T-cell (primary cell): Measurements from ENCODE around the gene ADGRF5. TPM values are rescaled to one million over a fixed set of nuclear protein-coding genes. Genes with fewer than 3 reads are reported as not detected.
"Not testable (repeated sequence)": the region's sequence is repeated elsewhere in the genome, so short reads cannot be mapped to it uniquely, and the experiment has no call there.

Experiments used
- ATAC-seq, 4 experiments: fragments of 200-7000 bp in 3 of 4; fragments of 150-1000 bp in 1 of 4; cut with Tn5 transposase; replicated peaks in 1 of 4; 1 replicate in 3 of 4; 2 replicates in 1 of 4; pipeline ENCODE4 v1.10.0; 2021; ENCODE audit warnings: moderate library complexity in 3 of 4, mild to moderate bottlenecking in 2 of 4, moderate number of reproducible peaks in 1 of 4
- CTCF ChIA-PET, 2 donors: fragments of 300-600 bp; sonication (Branson Sonifier 250); formaldehyde crosslinking; loops; one replicate each; lab custom pipeline; 2022; ENCODE audit warnings: antibody characterized with exemption in 2 of 2; lab: Charles Lee
- POLR2A ChIA-PET, 2 donors: fragments of 300-600 bp; sonication (Branson Sonifier 250); formaldehyde crosslinking; loops; one replicate each; lab custom pipeline; 2022; ENCODE audit warnings: antibody characterized with exemption in 2 of 2; lab: Charles Lee
- DNase-seq, 35 experiments: peaks; one replicate each; pipeline versions ENCODE4 v3.0.0 to v3.0.0-alpha.2; 2013 to 2023
- H3K27ac ChIP-seq: one replicate; pipeline ENCODE4 v1.5.1; 2013; ENCODE audit warnings: low read length
- H3K27me3 ChIP-seq, 2 experiments: replicated peaks in 1 of 2; 1 replicate in 1 of 2; 2 replicates in 1 of 2; pipeline versions ENCODE4 v1.6.1 to v1.7.0; 2013; ENCODE audit warnings: low read length in 1 of 2, mixed read lengths in 1 of 2; ENCODE audit not compliant: control insufficient read depth in 2 of 2, insufficient read depth in 2 of 2; ENCODE audit errors: extremely low read depth in 1 of 2
- H3K36me3 ChIP-seq, 2 donors: 1 replicate in 1 of 2; 2 replicates in 1 of 2; pipeline versions ENCODE4 v1.6.1 to v1.7.0; 2013; ENCODE audit warnings: low read length in 1 of 2; ENCODE audit not compliant: control insufficient read depth in 2 of 2, insufficient read depth in 1 of 2; ENCODE audit errors: extremely low read depth in 1 of 2
- H3K4me1 ChIP-seq, 2 experiments: 1 replicate in 1 of 2; 2 replicates in 1 of 2; pipeline versions ENCODE4 v1.6.1 to v1.7.0; 2013; ENCODE audit warnings: low read length in 2 of 2, mixed read lengths in 1 of 2; ENCODE audit not compliant: insufficient read depth in 2 of 2, control insufficient read depth in 1 of 2; ENCODE audit errors: extremely low read depth in 1 of 2
- H3K4me3 ChIP-seq, 2 donors: 1 replicate in 1 of 2; 2 replicates in 1 of 2; pipeline versions ENCODE4 v1.5.1 to v1.7.0; 2013; ENCODE audit warnings: mild to moderate bottlenecking in 2 of 2, low read length in 1 of 2, moderate library complexity in 1 of 2; ENCODE audit not compliant: control insufficient read depth in 1 of 2; ENCODE audit errors: extremely low read depth in 1 of 2
- H3K9me3 ChIP-seq: 2 replicates; pipeline ENCODE4 v1.7.0; 2013
- H3K27ac Mint-ChIP-seq, 2 donors: one replicate each; pipeline ENCODE4 v1.8.0; 2020 to 2021; ENCODE audit warnings: mild to moderate bottlenecking in 2 of 2, mixed read lengths in 2 of 2
- H3K27me3 Mint-ChIP-seq, 2 donors: one replicate each; pipeline ENCODE4 v1.8.0; 2021 to 2022; ENCODE audit warnings: mixed read lengths in 2 of 2
- H3K36me3 Mint-ChIP-seq: one replicate; pipeline ENCODE4 v1.8.0; 2021; ENCODE audit warnings: mixed read lengths
- H3K4me1 Mint-ChIP-seq, 3 donors: one replicate each; pipeline ENCODE4 v1.8.0; 2020 to 2022; ENCODE audit warnings: mixed read lengths in 3 of 3, mild to moderate bottlenecking in 1 of 3
- H3K4me3 Mint-ChIP-seq, 3 donors: one replicate each; pipeline ENCODE4 v1.8.0; 2020 to 2022; ENCODE audit warnings: mild to moderate bottlenecking in 3 of 3, mixed read lengths in 3 of 3, moderate library complexity in 3 of 3
- H3K9me3 Mint-ChIP-seq, 3 donors: one replicate each; pipeline ENCODE4 v1.8.0; 2020 to 2022; ENCODE audit warnings: mixed read lengths in 3 of 3
- WGBS: methylation state at CpG from one replicate; pipeline ENCODE4 v1.1.5; 2013; ENCODE audit warnings: missing lambda C conversion rate; ENCODE audit not compliant: insufficient coverage; 5-methylcytosine and 5-hydroxymethylcytosine counted together
- total RNA-seq, 35 experiments: library from RNA in 6 of 35; stranded (reverse) in 6 of 35; fragments of 120-200 nt in 1 of 35; gene quantifications; one replicate each; pipeline versions ENCODE4 v1.2.1 to v1.2.4 and lab custom pipeline; 2013 to 2026

ADGRF5 gene
- total RNA-seq, 5 donors from 2014 or later (not counting 1 experiment from before 2014, with no cell fraction given): 0.07 to 0.32 (median 0.22) TPM; not detected in 2

GRCh38 chr6:46865221-46865620 is 56.5 kb downstream of the ADGRF5 start:
- H3K4me1 ChIP-seq: no peaks in the 10 kb centered on the region
- WGBS: 25% methylated on average over 1 of the region's 2 CpGs
- H3K27me3 ChIP-seq: no peaks in the 10 kb centered on the region
- no peak for ATAC-seq
- ChIA-PET CTCF (no interaction called here), POLR2A (no interaction called here)
- H3K9me3 ChIP-seq: no peaks in the 10 kb centered on the region
- H3K4me1 Mint-ChIP-seq: no peaks in the 10 kb centered on the region
- H3K27ac Mint-ChIP-seq: no peak overlapping the region
- no peak overlapping the region for H3K4me3 ChIP-seq
- no peak overlapping the region for H3K4me3 Mint-ChIP-seq
- H3K36me3 ChIP-seq: no peaks in the 10 kb centered on the region
- no peak overlapping the region for H3K27ac ChIP-seq
- no peaks in the 10 kb centered on the region for H3K36me3 Mint-ChIP-seq
- no peak for DNase-seq
- H3K27me3 Mint-ChIP-seq: peaks cover 0 to under 1% of the 10 kb centered on the region in 2 donors
- no peaks in the 10 kb centered on the region for H3K9me3 Mint-ChIP-seq

- ATAC-seq (no peak), DNase-seq (no peak)
- H3K4me3 ChIP-seq: no peak overlapping the region
- ChIA-PET POLR2A (no interaction called here), CTCF (no interaction called here)
- H3K36me3 ChIP-seq: no peaks in the 10 kb centered on the region
- 67% methylated on average over 1 of the region's 3 CpGs for WGBS
- Mint-ChIP-seq H3K4me1 (no peaks in the 10 kb centered on the region), H3K4me3 (no peak overlapping the region), H3K9me3 (no peaks in the 10 kb centered on the region), H3K27ac (no peak overlapping the region), H3K36me3 (no peaks in the 10 kb centered on the region), H3K27me3 (peaks cover 3 to 4% of the 10 kb centered on the region in 2 donors)
- no peaks in the 10 kb centered on the region for H3K9me3 ChIP-seq
- no peak overlapping the region for H3K27ac ChIP-seq
- no peaks in the 10 kb centered on the region for H3K4me1 ChIP-seq
- H3K27me3 ChIP-seq: no peaks in the 10 kb centered on the region
Observed at GRCh38 chr6:46863791-46864190, 57.9 kb downstream of the ADGRF5 start.

- no peaks in the 10 kb centered on the region for H3K27me3 ChIP-seq
- Mint-ChIP-seq H3K27ac (no peak overlapping the region), H3K4me1 (no peaks in the 10 kb centered on the region), H3K36me3 (no peaks in the 10 kb centered on the region), H3K27me3 (peaks cover 3 to 4% of the 10 kb centered on the region in 2 donors), H3K9me3 (no peaks in the 10 kb centered on the region), H3K4me3 (no peak overlapping the region)
- H3K27ac ChIP-seq: no peak overlapping the region
- ATAC-seq (no peak), DNase-seq (no peak)
- no peaks in the 10 kb centered on the region for H3K36me3 ChIP-seq
- POLR2A ChIA-PET: no interaction called here
- no peaks in the 10 kb centered on the region for H3K9me3 ChIP-seq
- no peak overlapping the region for H3K4me3 ChIP-seq
- no peaks in the 10 kb centered on the region for H3K4me1 ChIP-seq
- CTCF ChIA-PET: no interaction called here
- WGBS: no CpG with 5 or more reads among the region's 2 CpGs
Observed at GRCh38 chr6:46862381-46862780, 59.4 kb downstream of the ADGRF5 start.

GRCh38 chr6:46855966-46856365 is 65.8 kb downstream of the ADGRF5 start:
- H3K27me3 Mint-ChIP-seq, H3K4me3 ChIP-seq, H3K36me3 ChIP-seq, H3K9me3 Mint-ChIP-seq, H3K36me3 Mint-ChIP-seq, H3K4me3 Mint-ChIP-seq, H3K9me3 ChIP-seq, H3K4me1 Mint-ChIP-seq, H3K27ac ChIP-seq, POLR2A ChIA-PET, CTCF ChIA-PET, H3K27ac Mint-ChIP-seq, H3K4me1 ChIP-seq, H3K27me3 ChIP-seq: not testable (repeated sequence)
- DNase-seq (peak in 10 of 35 experiments; percentile 1 to 12 (median 4)), ATAC-seq (peak in 1 of 4 experiments; percentile 46)
- WGBS: no CpG with 5 or more reads among the region's 1 CpG

- H3K36me3 ChIP-seq, H3K4me3 ChIP-seq, H3K27ac Mint-ChIP-seq, ATAC-seq, H3K4me3 Mint-ChIP-seq, H3K27ac ChIP-seq, DNase-seq, H3K9me3 Mint-ChIP-seq, POLR2A ChIA-PET, H3K4me1 ChIP-seq, H3K27me3 ChIP-seq, H3K4me1 Mint-ChIP-seq, H3K9me3 ChIP-seq, H3K36me3 Mint-ChIP-seq: not testable (repeated sequence)
- CTCF ChIA-PET: interaction anchor here in 1 of 2 donors (0.6 kb wide), 1 partner anchor 69 kb away, joined by 3 read pairs; no protein-coding TSS in a partner anchor
- peaks cover 19 to 24% of the 10 kb centered on the region in 2 donors for H3K27me3 Mint-ChIP-seq
- 83% methylated on average over 1 of the region's 4 CpGs for WGBS
Observed at GRCh38 chr6:46851576-46851975, 70.2 kb downstream of the ADGRF5 start.

GRCh38 chr6:46850792-46851191 is 70.9 kb downstream of the ADGRF5 start:
- Mint-ChIP-seq H3K4me3 (no peak overlapping the region), H3K36me3 (no peaks in the 10 kb centered on the region), H3K9me3 (no peaks in the 10 kb centered on the region), H3K27ac (no peak overlapping the region), H3K27me3 (peaks cover 21 to 24% of the 10 kb centered on the region in 2 donors), H3K4me1 (peaks cover 0 to 8% (median 8%) of the 10 kb centered on the region in 3 donors)
- H3K27ac ChIP-seq: no peak overlapping the region
- H3K9me3 ChIP-seq: no peaks in the 10 kb centered on the region
- peaks cover 0 to 8% of the 10 kb centered on the region in 2 experiments for H3K27me3 ChIP-seq
- WGBS: no CpG with 5 or more reads among the region's 2 CpGs
- CTCF ChIA-PET: no interaction called here
- H3K4me1 ChIP-seq: peaks cover 0 to 2% of the 10 kb centered on the region in 2 experiments
- no peaks in the 10 kb centered on the region for H3K36me3 ChIP-seq
- no peak overlapping the region for H3K4me3 ChIP-seq
- POLR2A ChIA-PET: no interaction called here
- no peak for ATAC-seq
- DNase-seq: no peak

- Histone ChIP-seq H3K27ac (no peak overlapping the region), H3K4me1 (peaks cover 0 to 2% of the 10 kb centered on the region in 2 experiments), H3K36me3 (no peaks in the 10 kb centered on the region), H3K9me3 (no peaks in the 10 kb centered on the region), H3K27me3 (peaks cover 0 to 8% of the 10 kb centered on the region in 2 experiments), H3K4me3 (no peak overlapping the region)
- DNase-seq: no peak
- 54% methylated on average over 2 of the region's 5 CpGs for WGBS
- H3K27ac Mint-ChIP-seq: no peak overlapping the region
- H3K4me1 Mint-ChIP-seq: peaks cover 0 to 8% (median 8%) of the 10 kb centered on the region in 3 donors
- no peak for ATAC-seq
- H3K9me3 Mint-ChIP-seq: no peaks in the 10 kb centered on the region
- no peak overlapping the region for H3K4me3 Mint-ChIP-seq
- CTCF ChIA-PET: no interaction called here
- POLR2A ChIA-PET: no interaction called here
- H3K36me3 Mint-ChIP-seq: no peaks in the 10 kb centered on the region
- peaks cover 24 to 29% of the 10 kb centered on the region in 2 donors for H3K27me3 Mint-ChIP-seq
Observed at GRCh38 chr6:46849361-46849690, 72.4 kb downstream of the ADGRF5 start.
